OCI-LY7 (cell line): ENCODE results near the gene LRR1.

Experiments used
- CTCF ChIP-seq: fragments of 200-600 bp; sonication (generic); conservative IDR thresholded peaks from 2 replicates; pipeline ENCODE4 v1.5.1; 2014; ENCODE audit warnings: mild to moderate bottlenecking, antibody characterized with exemption, low read length, moderate library complexity, mixed read lengths
- EZH2phosphoT487 ChIP-seq: fragments of 200-600 bp; sonication (generic); IDR thresholded peaks from 2 replicates; pipeline ENCODE4 v1.6.1; 2018; ENCODE audit warnings: low read depth, borderline replicate concordance, mild to moderate bottlenecking, mixed run types, antibody characterized with exemption, low read length, moderate library complexity, mixed read lengths

GRCh38 chr14:49569281-49569680, 29.5 kb upstream of the LRR1 start:
- TF ChIP-seq CTCF: no peak
- no peak for TF ChIP-seq EZH2phosphoT487
